ENCODE data around the gene FAM210A.

DNA sequence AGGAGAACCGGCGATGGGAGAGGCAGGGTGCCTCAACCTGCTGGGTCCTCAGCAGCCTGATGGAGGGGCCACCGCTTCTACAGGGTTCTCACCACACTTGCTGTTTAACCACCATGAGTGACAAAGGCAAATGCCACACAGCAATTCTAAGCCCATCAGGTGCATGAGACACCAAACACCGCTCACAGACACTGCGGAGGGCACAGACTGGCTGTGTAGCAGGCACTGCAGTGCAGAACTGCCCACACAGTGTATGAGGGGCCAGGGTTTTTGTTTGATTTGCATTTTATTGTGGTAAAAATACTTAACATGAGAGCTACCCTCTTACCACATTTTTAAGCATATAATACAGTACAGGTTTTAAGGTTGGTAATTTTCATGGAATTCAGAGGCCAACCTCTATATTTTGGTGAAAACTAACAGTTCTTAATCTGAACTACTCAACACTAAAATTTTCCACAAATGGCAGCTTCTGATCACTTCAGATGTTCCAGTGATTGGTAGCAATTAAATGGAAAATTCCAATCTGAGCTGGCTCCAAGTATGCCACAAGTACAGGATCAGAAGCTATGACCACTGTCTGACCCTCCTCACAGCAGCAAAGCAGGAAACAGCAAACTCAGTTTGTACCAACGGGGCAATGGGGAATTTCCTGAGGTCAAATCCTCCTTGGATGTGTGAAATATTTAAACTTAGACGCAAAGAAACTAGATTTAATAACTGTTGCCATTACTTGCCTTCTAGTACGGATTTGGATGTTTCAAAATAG lies 67.7 kb downstream of the FAM210A start:
- TF ChIP-seq, protein P1, sequence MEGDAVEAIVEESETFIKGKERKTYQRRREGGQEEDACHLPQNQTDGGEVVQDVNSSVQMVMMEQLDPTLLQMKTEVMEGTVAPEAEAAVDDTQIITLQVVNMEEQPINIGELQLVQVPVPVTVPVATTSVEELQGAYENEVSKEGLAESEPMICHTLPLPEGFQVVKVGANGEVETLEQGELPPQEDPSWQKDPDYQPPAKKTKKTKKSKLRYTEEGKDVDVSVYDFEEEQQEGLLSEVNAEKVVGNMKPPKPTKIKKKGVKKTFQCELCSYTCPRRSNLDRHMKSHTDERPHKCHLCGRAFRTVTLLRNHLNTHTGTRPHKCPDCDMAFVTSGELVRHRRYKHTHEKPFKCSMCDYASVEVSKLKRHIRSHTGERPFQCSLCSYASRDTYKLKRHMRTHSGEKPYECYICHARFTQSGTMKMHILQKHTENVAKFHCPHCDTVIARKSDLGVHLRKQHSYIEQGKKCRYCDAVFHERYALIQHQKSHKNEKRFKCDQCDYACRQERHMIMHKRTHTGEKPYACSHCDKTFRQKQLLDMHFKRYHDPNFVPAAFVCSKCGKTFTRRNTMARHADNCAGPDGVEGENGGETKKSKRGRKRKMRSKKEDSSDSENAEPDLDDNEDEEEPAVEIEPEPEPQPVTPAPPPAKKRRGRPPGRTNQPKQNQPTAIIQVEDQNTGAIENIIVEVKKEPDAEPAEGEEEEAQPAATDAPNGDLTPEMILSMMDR (conservative IDR thresholded peaks at IDR 0.05; ENCODE audit: low read depth in 2 of 2), result no peak
- TF ChIP-seq POLR2AphosphoS5 (IDR thresholded peaks at IDR 0.05; ENCODE audit: low read depth) (no peak), ZNF114 (CRISPR knock-in tag; IDR thresholded peaks at IDR 0.05) (no peak), EZH2phosphoT487 (IDR thresholded peaks at IDR 0.05; ENCODE audit: unreplicated experiment) (no peak), CREB1 (CRISPR knock-in tag; IDR thresholded peaks at IDR 0.05; ENCODE audit: low read depth) (no peak), EZH2 (IDR thresholded peaks at IDR 0.05; ENCODE audit: low read depth, unreplicated experiment) (no peak), JUNB (IDR thresholded peaks at IDR 0.05; ENCODE audit: unreplicated experiment) (no peak)
- TF ChIP-seq, protein P2, sequence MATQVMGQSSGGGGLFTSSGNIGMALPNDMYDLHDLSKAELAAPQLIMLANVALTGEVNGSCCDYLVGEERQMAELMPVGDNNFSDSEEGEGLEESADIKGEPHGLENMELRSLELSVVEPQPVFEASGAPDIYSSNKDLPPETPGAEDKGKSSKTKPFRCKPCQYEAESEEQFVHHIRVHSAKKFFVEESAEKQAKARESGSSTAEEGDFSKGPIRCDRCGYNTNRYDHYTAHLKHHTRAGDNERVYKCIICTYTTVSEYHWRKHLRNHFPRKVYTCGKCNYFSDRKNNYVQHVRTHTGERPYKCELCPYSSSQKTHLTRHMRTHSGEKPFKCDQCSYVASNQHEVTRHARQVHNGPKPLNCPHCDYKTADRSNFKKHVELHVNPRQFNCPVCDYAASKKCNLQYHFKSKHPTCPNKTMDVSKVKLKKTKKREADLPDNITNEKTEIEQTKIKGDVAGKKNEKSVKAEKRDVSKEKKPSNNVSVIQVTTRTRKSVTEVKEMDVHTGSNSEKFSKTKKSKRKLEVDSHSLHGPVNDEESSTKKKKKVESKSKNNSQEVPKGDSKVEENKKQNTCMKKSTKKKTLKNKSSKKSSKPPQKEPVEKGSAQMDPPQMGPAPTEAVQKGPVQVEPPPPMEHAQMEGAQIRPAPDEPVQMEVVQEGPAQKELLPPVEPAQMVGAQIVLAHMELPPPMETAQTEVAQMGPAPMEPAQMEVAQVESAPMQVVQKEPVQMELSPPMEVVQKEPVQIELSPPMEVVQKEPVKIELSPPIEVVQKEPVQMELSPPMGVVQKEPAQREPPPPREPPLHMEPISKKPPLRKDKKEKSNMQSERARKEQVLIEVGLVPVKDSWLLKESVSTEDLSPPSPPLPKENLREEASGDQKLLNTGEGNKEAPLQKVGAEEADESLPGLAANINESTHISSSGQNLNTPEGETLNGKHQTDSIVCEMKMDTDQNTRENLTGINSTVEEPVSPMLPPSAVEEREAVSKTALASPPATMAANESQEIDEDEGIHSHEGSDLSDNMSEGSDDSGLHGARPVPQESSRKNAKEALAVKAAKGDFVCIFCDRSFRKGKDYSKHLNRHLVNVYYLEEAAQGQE (IDR thresholded peaks at IDR 0.05; ENCODE audit: unreplicated experiment), result no peak
- TF ChIP-seq, protein P3, sequence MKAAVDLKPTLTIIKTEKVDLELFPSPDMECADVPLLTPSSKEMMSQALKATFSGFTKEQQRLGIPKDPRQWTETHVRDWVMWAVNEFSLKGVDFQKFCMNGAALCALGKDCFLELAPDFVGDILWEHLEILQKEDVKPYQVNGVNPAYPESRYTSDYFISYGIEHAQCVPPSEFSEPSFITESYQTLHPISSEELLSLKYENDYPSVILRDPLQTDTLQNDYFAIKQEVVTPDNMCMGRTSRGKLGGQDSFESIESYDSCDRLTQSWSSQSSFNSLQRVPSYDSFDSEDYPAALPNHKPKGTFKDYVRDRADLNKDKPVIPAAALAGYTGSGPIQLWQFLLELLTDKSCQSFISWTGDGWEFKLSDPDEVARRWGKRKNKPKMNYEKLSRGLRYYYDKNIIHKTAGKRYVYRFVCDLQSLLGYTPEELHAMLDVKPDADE (IDR thresholded peaks at IDR 0.05), result no peak

Measured in GM23338 (cell line).